H9 (cell line): ENCODE measurements around the gene PITPNM2. TPM values are rescaled to one million over a fixed set of nuclear protein-coding genes. Genes with fewer than 3 reads are reported as not detected.

Experiments used
- DNase-seq: peaks from one replicate; pipeline ENCODE4 v3.0.0-alpha.2; 2017
- H2AFZ ChIP-seq: one replicate; pipeline ENCODE4 v1.6.1; 2013; ENCODE audit warnings: mild to moderate bottlenecking, low read length, control low read depth, moderate library complexity
- H2AK5ac ChIP-seq: 2 replicates; pipeline ENCODE4 v1.6.1; 2013; ENCODE audit warnings: low read length, control low read depth, mixed read lengths; ENCODE audit not compliant: insufficient read length
- H2BK120ac ChIP-seq: one replicate; pipeline ENCODE4 v1.6.1; 2013; ENCODE audit warnings: low read depth, mild to moderate bottlenecking, low read length, control low read depth, inconsistent platforms; ENCODE audit not compliant: poor library complexity, severe bottlenecking
- H2BK12ac ChIP-seq: 2 replicates; pipeline ENCODE4 v1.6.1; 2013; ENCODE audit warnings: low read length, control low read depth, mixed read lengths, low read depth; ENCODE audit not compliant: insufficient read length
- H2BK15ac ChIP-seq: 2 replicates; pipeline ENCODE4 v1.6.1; 2013; ENCODE audit warnings: low read depth, low read length, control low read depth
- H2BK20ac ChIP-seq: one replicate; pipeline ENCODE4 v1.6.1; 2013; ENCODE audit warnings: low read depth, mild to moderate bottlenecking, low read length, control low read depth, inconsistent platforms; ENCODE audit not compliant: poor library complexity, severe bottlenecking
- H2BK5ac ChIP-seq: 2 replicates; pipeline ENCODE4 v1.6.1; 2013; ENCODE audit warnings: low read length, control low read depth, mixed read lengths; ENCODE audit not compliant: insufficient read length
- H3K14ac ChIP-seq: 2 replicates; pipeline ENCODE4 v1.6.1; 2013; ENCODE audit warnings: low read length, control low read depth; ENCODE audit not compliant: insufficient read depth
- H3K18ac ChIP-seq: 2 replicates; pipeline ENCODE4 v1.6.1; 2013; ENCODE audit warnings: low read depth, mild to moderate bottlenecking, mixed read lengths, low read length, control low read depth; ENCODE audit not compliant: insufficient read length
- H3K23ac ChIP-seq: 2 replicates; pipeline ENCODE4 v1.6.1; 2013; ENCODE audit warnings: low read length, control low read depth, mixed read lengths, low read depth; ENCODE audit not compliant: insufficient read length
- H3K23me2 ChIP-seq: 2 replicates; pipeline ENCODE4 v1.6.1; 2013; ENCODE audit warnings: low read depth, mild to moderate bottlenecking, mixed read lengths, low read length, control low read depth; ENCODE audit not compliant: insufficient read length, poor library complexity, severe bottlenecking
- H3K27ac ChIP-seq: 2 replicates; pipeline ENCODE4 v1.5.1; 2013; ENCODE audit warnings: low read length, control low read depth, mixed read lengths, low read depth; ENCODE audit not compliant: insufficient read length
- H3K27me3 ChIP-seq: 2 replicates; pipeline ENCODE4 v1.6.1; 2013; ENCODE audit warnings: low read length, control low read depth, inconsistent platforms; ENCODE audit not compliant: insufficient read depth
- H3K4ac ChIP-seq: 2 replicates; pipeline ENCODE4 v1.6.1; 2013; ENCODE audit warnings: low read depth, mild to moderate bottlenecking, control low read depth, inconsistent platforms, low read length, moderate library complexity
- H3K4me1 ChIP-seq: 2 replicates; pipeline ENCODE4 v1.6.1; 2013; ENCODE audit warnings: low read length, control low read depth, inconsistent platforms; ENCODE audit not compliant: insufficient read depth
- H3K4me2 ChIP-seq: 2 replicates; pipeline ENCODE4 v1.6.1; 2013; ENCODE audit warnings: low read length, control low read depth, mixed read lengths; ENCODE audit not compliant: insufficient read length, insufficient read depth
- H3K56ac ChIP-seq: 2 replicates; pipeline ENCODE4 v1.6.1; 2013; ENCODE audit warnings: low read depth, mild to moderate bottlenecking, mixed read lengths, low read length, control low read depth; ENCODE audit not compliant: insufficient read length
- H3K79me1 ChIP-seq: 2 replicates; pipeline ENCODE4 v1.6.1; 2013; ENCODE audit warnings: low read depth, mild to moderate bottlenecking, moderate library complexity, low read length, control low read depth, inconsistent platforms; ENCODE audit not compliant: insufficient read depth, poor library complexity, severe bottlenecking
- H3K79me2 ChIP-seq: 2 replicates; pipeline ENCODE4 v1.6.1; 2013; ENCODE audit warnings: low read length, control low read depth, inconsistent platforms; ENCODE audit not compliant: insufficient read depth
- H3K9ac ChIP-seq: 2 replicates; pipeline ENCODE4 v1.6.1; 2013; ENCODE audit warnings: low read length, control low read depth, mixed read lengths; ENCODE audit not compliant: insufficient read length; ENCODE audit errors: extremely low read depth
- H3K9me3 ChIP-seq: one replicate; pipeline ENCODE4 v1.6.1; 2013; ENCODE audit warnings: low read depth, low read length, inconsistent platforms; ENCODE audit not compliant: control insufficient read depth
- H3T11ph ChIP-seq: one replicate; pipeline ENCODE4 v1.6.1; 2013; ENCODE audit warnings: mild to moderate bottlenecking, low read length, control low read depth, inconsistent platforms
- H4K20me1 ChIP-seq: one replicate; pipeline ENCODE4 v1.6.1; 2013; ENCODE audit not compliant: control insufficient read depth, insufficient read length, insufficient read depth
- H4K5ac ChIP-seq: 2 replicates; pipeline ENCODE4 v1.6.1; 2013; ENCODE audit warnings: low read depth, mild to moderate bottlenecking, mixed read lengths, low read length, control low read depth; ENCODE audit not compliant: insufficient read length
- H4K8ac ChIP-seq: replicated peaks from 2 replicates; pipeline ENCODE4 v1.6.1; 2013; ENCODE audit warnings: low read length, control low read depth, mixed read lengths, low read depth; ENCODE audit not compliant: insufficient read length
- H4K91ac ChIP-seq: 2 replicates; pipeline ENCODE4 v1.6.1; 2013; ENCODE audit warnings: low read depth, mild to moderate bottlenecking, moderate library complexity, mixed read lengths, low read length, control low read depth; ENCODE audit not compliant: insufficient read length
- H3K27ac Mint-ChIP-seq, 3 experiments: 2 replicates in 2 of 3; 3 replicates in 1 of 3; pipeline ENCODE4 v1.8.0; 2020 to 2021; ENCODE audit warnings: mixed read lengths in 3 of 3, mild to moderate bottlenecking in 1 of 3, moderate library complexity in 1 of 3
- H3K27me3 Mint-ChIP-seq: 2 replicates; pipeline ENCODE4 v1.8.0; 2021; ENCODE audit warnings: low read depth, mild to moderate bottlenecking, moderate library complexity, mixed read lengths
- H3K36me3 Mint-ChIP-seq, 3 experiments: 2 replicates in 2 of 3; 3 replicates in 1 of 3; pipeline ENCODE4 v1.8.0; 2020 to 2021; ENCODE audit warnings: low read depth in 3 of 3, mixed read lengths in 3 of 3; ENCODE audit not compliant: insufficient read depth in 1 of 3
- H3K4me1 Mint-ChIP-seq, 2 experiments: 2 replicates each; pipeline ENCODE4 v1.8.0; 2020; ENCODE audit warnings: mixed read lengths in 2 of 2
- H3K4me3 Mint-ChIP-seq, 2 experiments: 2 replicates in 1 of 2; 3 replicates in 1 of 2; pipeline ENCODE4 v1.8.0; 2020 to 2021; ENCODE audit warnings: mild to moderate bottlenecking in 2 of 2, mixed read lengths in 2 of 2, moderate library complexity in 1 of 2
- H3K9me3 Mint-ChIP-seq, 2 experiments: 2 replicates in 1 of 2; 3 replicates in 1 of 2; pipeline ENCODE4 v1.8.0; 2020; ENCODE audit warnings: mild to moderate bottlenecking in 2 of 2, mixed read lengths in 2 of 2, moderate library complexity in 1 of 2
- CTCF ChIP-seq: fragments of 200-600 bp; sonication (generic); conservative IDR thresholded peaks from 3 replicates; pipeline ENCODE4 v1.8.0; 2021; ENCODE audit warnings: antibody characterized with exemption, mild to moderate bottlenecking
- WGBS: extraction: QIAGEN DNeasy Blood & Tissue Kit; methylation state at CpG from one replicate; pipeline ENCODE4 v1.1.7; 2013; ENCODE audit warnings: missing lambda C conversion rate, low lambda C conversion rate, mixed read lengths; ENCODE audit not compliant: insufficient read length; ENCODE audit errors: extremely low coverage; 5-methylcytosine and 5-hydroxymethylcytosine counted together
- total RNA-seq: library from RNA; stranded (reverse); gene quantifications from 2 replicates; pipeline ENCODE4 v1.2.1, GENCODE V29; 2021

Gene PITPNM2
- total RNA-seq, 1 experiment from 2014 or later: 1.2 TPM

- Histone ChIP-seq H3K79me1 (no peaks in the 10 kb centered on the region), H2AFZ (no peak overlapping the region), H3K4ac (no peak overlapping the region), H3K14ac (no peak overlapping the region), H3K9me3 (no peaks in the 10 kb centered on the region), H2AK5ac (no peak overlapping the region), H3K4me1 (no peaks in the 10 kb centered on the region), H2BK120ac (no peak overlapping the region), H2BK12ac (no peak overlapping the region), H3K79me2 (no peaks in the 10 kb centered on the region), H2BK20ac (no peak overlapping the region), H3K18ac (no peak overlapping the region), H3K27ac (no peak overlapping the region), H4K20me1 (no peaks in the 10 kb centered on the region), H4K91ac (no peak overlapping the region), H4K8ac (no peak overlapping the region), H2BK15ac (no peak overlapping the region), H3K9ac (no peak overlapping the region), H3K23ac (no peak overlapping the region), H3T11ph (no peak overlapping the region), H3K23me2 (no peaks in the 10 kb centered on the region), H3K4me2 (no peak overlapping the region), H3K27me3 (no peaks in the 10 kb centered on the region; the same call in 1 of the 2 replicates), H2BK5ac (no peak overlapping the region), H4K5ac (no peak overlapping the region), H3K56ac (no peak overlapping the region)
- H3K4me3 Mint-ChIP-seq: peak overlapping the region in 1 of 2 experiments; percentile 14; a peak in 2 of 5 replicates
- DNase-seq: no peak
- H3K9me3 Mint-ChIP-seq: no peaks in the 10 kb centered on the region
- H3K36me3 Mint-ChIP-seq: no peaks in the 10 kb centered on the region
- peaks cover 81% of the 10 kb centered on the region for H3K27me3 Mint-ChIP-seq
- no peak overlapping the region; a peak in 3 of 7 replicates for H3K27ac Mint-ChIP-seq
- H3K4me1 Mint-ChIP-seq: peaks cover 17 to 34% of the 10 kb centered on the region in 2 experiments
- no peak for TF ChIP-seq CTCF
- WGBS: no CpG with 5 or more reads among the region's 8 CpGs
Measured at GRCh38 chr12:123115409-123116121, 35.3 kb downstream of the PITPNM2 start.
